Measurements from ENCODE around the gene ATF5. TPM values are rescaled to one million over a fixed set of nuclear protein-coding genes. Genes with fewer than 3 reads are reported as not detected.
"Not testable (repeated sequence)": the region's sequence is repeated elsewhere in the genome, so short reads cannot be mapped to it uniquely, and the experiment has no call there.

ATF5 gene
- polyA plus RNA-seq, 3 donors from 2014 or later = 1.2 to 3.1 (median 2.8) TPM

DNA sequence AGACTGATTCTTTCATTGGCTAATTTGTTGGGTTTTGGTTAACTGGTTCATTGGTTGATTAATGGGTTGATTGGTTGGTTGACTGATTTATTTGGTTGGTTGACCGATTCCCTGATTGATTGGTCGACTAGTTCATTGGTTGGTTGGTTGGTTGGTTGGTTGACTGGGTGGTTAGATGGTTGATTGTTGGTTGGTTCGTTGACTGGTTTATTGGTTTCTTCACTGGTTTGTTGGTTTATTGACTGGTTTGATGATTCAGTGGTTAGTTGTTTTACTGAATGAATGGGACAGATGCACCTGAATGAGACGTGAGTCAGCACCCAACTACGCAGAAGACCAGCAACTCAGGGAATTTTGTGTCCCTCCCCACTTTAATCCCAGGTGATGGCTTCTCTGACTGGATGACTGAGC is 3.0 kb downstream of the ATF5 start:
- Mint-ChIP-seq H3K27me3 (ENCODE audit: low read depth in 3 of 3) (peaks cover 26 to 39% (median 34%) of the 10 kb centered on the region in 3 donors), H3K4me1 (peaks cover 67 to 68% of the 10 kb centered on the region in 2 donors), H3K27ac (peak overlapping the region; percentile 2 to 61 (median 28)), H3K9me3 (peaks cover 0 to 2% (median 0%) of the 10 kb centered on the region in 6 donors), H3K36me3 (no peaks in the 10 kb centered on the region), H3K4me3 (peak overlapping the region; percentile 33 to 98 (median 76))
- no peak for DNase-seq

- H3K36me3 Mint-ChIP-seq = no peaks in the 10 kb centered on the region
These were observed 3.7 kb downstream of the ATF5 start for GRCh38 chr19:49932731-49933131.

DNA sequence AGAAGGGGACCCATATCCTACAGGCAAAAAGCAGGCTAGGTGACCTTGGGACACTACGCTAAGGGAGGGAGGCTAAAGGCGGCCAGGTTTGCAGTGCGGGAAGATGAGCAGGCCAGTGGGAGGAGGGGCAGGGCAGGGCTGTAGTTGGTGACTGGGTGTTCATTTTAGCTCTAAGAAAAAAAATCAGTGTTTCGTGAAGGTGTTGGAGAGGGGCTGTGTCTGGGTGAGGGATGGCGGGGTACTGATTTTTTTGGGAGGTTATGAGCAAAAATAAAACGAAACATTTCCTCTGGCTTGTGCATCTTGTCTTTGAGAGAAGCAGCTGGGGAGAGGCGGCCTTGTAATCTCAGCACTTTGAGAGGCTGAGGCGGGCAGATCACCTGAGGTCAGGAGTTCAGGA is 4.6 kb downstream of the ATF5 start:
- H3K4me1 Mint-ChIP-seq = peaks cover 56 to 57% of the 10 kb centered on the region in 2 donors
- DNase-seq = no peak
- H3K27ac Mint-ChIP-seq = peak overlapping the region in 5 of 6 donors; percentile 31 to 79 (median 61)
- H3K36me3 Mint-ChIP-seq = no peaks in the 10 kb centered on the region
- H3K27me3 Mint-ChIP-seq (ENCODE audit: low read depth in 3 of 3) = peaks cover 22 to 28% (median 26%) of the 10 kb centered on the region in 3 donors
- H3K9me3 Mint-ChIP-seq = peaks cover 0 to 2% (median 0%) of the 10 kb centered on the region in 6 donors
- peak overlapping the region in 3 of 5 donors; percentile 34 to 65 (median 65) for H3K4me3 Mint-ChIP-seq

More at GRCh38 chr19:49932731-49933131, 3.7 kb downstream of the ATF5 start:
- DNase-seq = peak; percentile 81 to 84 (median 82)
- Mint-ChIP-seq H3K27ac (peak overlapping the region; percentile 31 to 79 (median 70)), H3K27me3 (ENCODE audit: low read depth in 3 of 3) (peaks cover 26 to 36% (median 30%) of the 10 kb centered on the region in 3 donors), H3K9me3 (peaks cover 0 to 2% (median 0%) of the 10 kb centered on the region in 6 donors), H3K4me1 (peaks cover 63 to 66% of the 10 kb centered on the region in 2 donors), H3K4me3 (peak overlapping the region; percentile 65 to 83 (median 77))

DNA sequence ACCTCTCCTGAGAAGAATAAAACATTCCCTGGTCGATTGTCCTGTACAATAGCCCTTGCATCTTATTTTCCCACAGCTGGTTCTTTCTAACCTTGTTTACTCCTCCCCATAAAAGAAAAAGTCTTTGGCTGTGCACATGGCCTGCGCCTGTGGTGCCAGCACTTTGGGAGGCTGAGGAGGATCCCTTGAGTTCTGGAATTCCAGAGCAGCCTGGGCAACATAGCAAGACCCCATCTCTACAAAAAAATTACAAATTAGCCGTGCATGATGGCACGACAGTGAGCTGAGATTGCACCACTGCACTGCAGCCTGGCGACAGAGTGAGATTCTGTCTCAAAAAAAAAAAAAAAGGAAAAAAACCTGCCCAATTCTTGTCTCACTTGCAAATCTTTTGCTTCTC is 7.5 kb downstream of the ATF5 start:
- H3K27me3 Mint-ChIP-seq (ENCODE audit: low read depth in 3 of 3) = peaks cover 5 to 10% (median 6%) of the 10 kb centered on the region in 3 donors
- no peaks in the 10 kb centered on the region for H3K36me3 Mint-ChIP-seq
- no peak for DNase-seq
- H3K4me1 Mint-ChIP-seq = peaks cover 30 to 33% of the 10 kb centered on the region in 2 donors
- no peak overlapping the region for H3K4me3 Mint-ChIP-seq
- no peaks in the 10 kb centered on the region for H3K9me3 Mint-ChIP-seq
- H3K27ac Mint-ChIP-seq = peak overlapping the region in 1 of 6 donors; percentile 15

- no peaks in the 10 kb centered on the region for H3K36me3 Mint-ChIP-seq
- DNase-seq = peak; percentile 74 to 76 (median 74)
- peaks cover 16 to 21% of the 10 kb centered on the region in 2 donors for H3K4me1 Mint-ChIP-seq
- peaks cover 0 to 4% (median 2%) of the 10 kb centered on the region in 3 donors for H3K27me3 Mint-ChIP-seq (ENCODE audit: low read depth in 3 of 3)
- H3K9me3 Mint-ChIP-seq = no peaks in the 10 kb centered on the region
- H3K4me3 Mint-ChIP-seq = peak overlapping the region in 1 of 5 donors; percentile 20
- H3K27ac Mint-ChIP-seq = no peak overlapping the region
These were observed 8.9 kb downstream of the ATF5 start for GRCh38 chr19:49937750-49938381.

DNA sequence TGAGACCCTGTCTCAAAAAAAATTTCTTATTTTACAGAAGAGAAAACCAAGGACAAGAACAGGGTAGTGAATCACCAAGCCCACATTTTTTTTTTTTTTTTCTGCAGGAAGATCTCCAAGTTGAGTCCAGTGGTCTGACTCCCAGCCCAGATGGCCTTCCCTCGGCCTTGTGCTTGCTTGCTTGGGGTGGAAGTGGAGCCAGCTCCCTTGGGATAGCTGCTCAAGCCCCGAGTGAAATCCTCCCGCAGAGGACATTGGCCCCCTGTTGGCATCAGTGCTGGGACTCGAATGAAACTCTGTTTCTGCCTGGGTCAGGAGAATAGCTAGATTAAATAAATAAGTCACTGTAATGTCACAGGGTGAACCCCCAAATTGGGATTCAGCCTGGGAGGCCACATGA is 9.7 kb downstream of the ATF5 start:
- Mint-ChIP-seq H3K9me3 (peaks cover 0 to 2% (median 0%) of the 10 kb centered on the region in 6 donors), H3K36me3 (no peaks in the 10 kb centered on the region), H3K27me3 (ENCODE audit: low read depth in 3 of 3) (peaks cover 0 to 4% (median 3%) of the 10 kb centered on the region in 3 donors), H3K4me3 (no peak overlapping the region), H3K4me1 (peaks cover 8 to 14% of the 10 kb centered on the region in 2 donors), H3K27ac (no peak overlapping the region)
- DNase-seq = no peak

- DNase-seq = no peak
- Mint-ChIP-seq H3K4me3 (no peak overlapping the region), H3K9me3 (peaks cover 0 to 2% (median 0%) of the 10 kb centered on the region in 6 donors), H3K27me3 (ENCODE audit: low read depth in 3 of 3) (peaks cover 0 to 9% (median 7%) of the 10 kb centered on the region in 3 donors), H3K36me3 (no peaks in the 10 kb centered on the region), H3K4me1 (peaks cover 5 to 10% of the 10 kb centered on the region in 2 donors), H3K27ac (peak overlapping the region in 1 of 6 donors; percentile 42)
These were observed 10.9 kb downstream of the ATF5 start for GRCh38 chr19:49939721-49940481.

DNA sequence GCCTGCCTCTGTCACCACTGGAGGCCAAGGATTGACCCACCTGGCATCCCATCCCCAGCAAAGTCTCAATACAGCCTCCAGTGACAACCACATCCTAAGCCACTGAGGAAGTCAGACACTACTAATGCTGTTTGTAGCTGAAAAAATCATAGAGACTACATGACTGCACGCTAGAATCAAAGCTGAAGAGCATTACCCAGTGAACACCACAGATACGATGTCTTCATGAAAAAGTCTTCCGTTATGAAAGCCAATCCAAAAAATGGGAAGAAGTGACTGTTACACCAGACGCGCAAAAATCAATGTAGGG is 11.4 kb downstream of the ATF5 start:
- Mint-ChIP-seq H3K27me3 (ENCODE audit: low read depth in 3 of 3) (peaks cover 1 to 12% (median 7%) of the 10 kb centered on the region in 3 donors), H3K36me3 (peaks cover 0 to 2% (median 0%) of the 10 kb centered on the region in 3 donors), H3K9me3 (peaks cover 0 to 2% (median 0%) of the 10 kb centered on the region in 6 donors), H3K27ac (peak overlapping the region in 1 of 6 donors; percentile 42), H3K4me3 (no peak overlapping the region), H3K4me1 (peaks cover 5 to 10% of the 10 kb centered on the region in 2 donors)
- no peak for DNase-seq

DNA sequence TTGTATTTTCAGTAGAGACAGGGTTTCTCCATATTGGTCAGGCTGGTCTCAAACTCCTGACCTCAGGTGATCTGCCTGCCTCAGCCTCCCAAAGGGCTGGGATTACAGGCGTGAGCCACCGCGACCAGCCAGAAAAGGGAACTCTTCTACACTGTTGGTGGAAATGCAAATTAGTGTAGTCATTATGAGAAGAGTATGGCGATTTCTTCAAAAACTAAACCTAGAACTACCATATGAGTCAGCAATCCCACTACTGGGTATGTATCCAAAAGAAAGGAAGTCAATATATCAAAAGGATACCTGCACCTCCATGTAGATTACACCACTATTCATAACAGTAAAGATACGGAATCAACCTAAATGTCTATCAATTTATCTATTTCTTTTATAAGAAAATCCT is 15.6 kb downstream of the ATF5 start:
- H3K4me1 Mint-ChIP-seq, H3K4me3 Mint-ChIP-seq, H3K9me3 Mint-ChIP-seq, DNase-seq, H3K36me3 Mint-ChIP-seq, H3K27ac Mint-ChIP-seq: not testable (repeated sequence)
- H3K27me3 Mint-ChIP-seq (ENCODE audit: low read depth in 3 of 3) = peaks cover 4 to 12% (median 4%) of the 10 kb centered on the region in 3 donors

GRCh38 chr19:49946415-49946814 is 17.4 kb downstream of the ATF5 start:
- Mint-ChIP-seq H3K27ac (no peak overlapping the region), H3K9me3 (peaks cover 0 to 4% (median under 1%) of the 10 kb centered on the region in 6 donors), H3K27me3 (ENCODE audit: low read depth in 3 of 3) (peaks cover 4 to 20% (median 4%) of the 10 kb centered on the region in 3 donors), H3K4me1 (no peaks in the 10 kb centered on the region), H3K36me3 (peaks cover 0 to 3% (median 0%) of the 10 kb centered on the region in 3 donors), H3K4me3 (no peak overlapping the region)
- DNase-seq = no peak

- no peak for DNase-seq
- Mint-ChIP-seq H3K9me3 (peaks cover 0 to 4% (median 0%) of the 10 kb centered on the region in 6 donors), H3K27me3 (ENCODE audit: low read depth in 3 of 3) (peaks cover 2 to 12% (median 8%) of the 10 kb centered on the region in 3 donors), H3K27ac (no peak overlapping the region), H3K4me1 (no peaks in the 10 kb centered on the region), H3K36me3 (peaks cover 0 to 3% (median 0%) of the 10 kb centered on the region in 3 donors), H3K4me3 (no peak overlapping the region)
These were observed 21.0 kb downstream of the ATF5 start for GRCh38 chr19:49949742-49950589.

DNA sequence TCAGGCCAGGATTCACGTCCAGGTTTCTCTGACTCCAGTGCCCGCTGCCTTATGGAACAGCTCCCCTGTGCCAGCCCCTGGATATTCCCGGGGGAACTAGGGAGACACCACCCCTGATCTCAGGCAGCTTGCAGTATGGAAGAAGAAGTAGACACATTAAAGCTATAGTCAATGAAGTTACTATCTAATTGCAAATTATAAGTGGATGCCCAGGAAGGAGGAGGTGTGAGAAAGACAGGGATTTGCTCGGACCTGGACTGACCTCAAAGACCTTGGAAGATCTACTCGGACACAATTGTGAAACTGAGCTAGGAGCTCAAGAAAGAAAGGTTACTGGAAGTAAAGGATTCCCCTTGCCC is 21.6 kb downstream of the ATF5 start:
- Mint-ChIP-seq H3K4me3 (no peak overlapping the region), H3K27me3 (ENCODE audit: low read depth in 3 of 3) (peaks cover 3 to 9% (median 9%) of the 10 kb centered on the region in 3 donors), H3K4me1 (no peaks in the 10 kb centered on the region), H3K36me3 (no peaks in the 10 kb centered on the region), H3K27ac (no peak overlapping the region), H3K9me3 (peaks cover 0 to 2% (median 0%) of the 10 kb centered on the region in 6 donors)
- DNase-seq = no peak

- Mint-ChIP-seq H3K4me1 (no peaks in the 10 kb centered on the region), H3K4me3 (no peak overlapping the region), H3K27me3 (ENCODE audit: low read depth in 3 of 3) (peaks cover 3 to 9% (median 9%) of the 10 kb centered on the region in 3 donors), H3K9me3 (peaks cover 0 to 2% (median 0%) of the 10 kb centered on the region in 6 donors), H3K27ac (no peak overlapping the region), H3K36me3 (no peaks in the 10 kb centered on the region)
- DNase-seq = no peak
These were observed 22.0 kb downstream of the ATF5 start for GRCh38 chr19:49950956-49951526.
